Stimulated activated CD4-positive, alpha-beta T cell treated with anti-CD3 and anti-CD28 coated beads, Interleukin-15, amount 100 ng/mL, for 1 hour (primary cell): ENCODE data around the gene CNTN4.

Experiments
- DNase-seq, 2 donors: peaks; one replicate each; pipeline ENCODE4 v3.0.0-alpha.2; 2020; ENCODE audit warnings: low read depth in 1 of 2, low spot score in 1 of 2

Gene CNTN4

GRCh38 chr3:2579206-2579605 is 480.5 kb downstream of the CNTN4 start:
- DNase-seq, result no peak

- DNase-seq, result no peak
Measured at GRCh38 chr3:2583046-2583445, 484.4 kb downstream of the CNTN4 start.

- no peak for DNase-seq
Measured at GRCh38 chr3:2589336-2589969, 490.8 kb downstream of the CNTN4 start.

- DNase-seq, result no peak
Measured at GRCh38 chr3:2595486-2595885, 496.8 kb downstream of the CNTN4 start.

- DNase-seq, result no peak
Measured at GRCh38 chr3:2597615-2598014, 498.9 kb downstream of the CNTN4 start.

- DNase-seq, result no peak
Measured at GRCh38 chr3:2599471-2599870, 500.8 kb downstream of the CNTN4 start.

- DNase-seq, result no peak
Measured at GRCh38 chr3:2603692-2604289, 505.1 kb downstream of the CNTN4 start.

- DNase-seq, result no peak
Measured at GRCh38 chr3:2614578-2614977, 515.9 kb downstream of the CNTN4 start.

- no peak for DNase-seq
Measured at GRCh38 chr3:2615080-2615479, 516.4 kb downstream of the CNTN4 start.

- no peak for DNase-seq
Measured at GRCh38 chr3:2623436-2623835, 524.8 kb downstream of the CNTN4 start.

- no peak for DNase-seq
Measured at GRCh38 chr3:2628117-2628516, 529.5 kb downstream of the CNTN4 start.

- DNase-seq, result no peak
Measured at GRCh38 chr3:2635511-2635910, 536.8 kb downstream of the CNTN4 start.

GRCh38 chr3:2643606-2644005 is 544.9 kb downstream of the CNTN4 start:
- no peak for DNase-seq

- no peak for DNase-seq
Measured at GRCh38 chr3:2645001-2645400, 546.3 kb downstream of the CNTN4 start.

- DNase-seq, result no peak
Measured at GRCh38 chr3:2650746-2651145, 552.1 kb downstream of the CNTN4 start.

GRCh38 chr3:2652386-2652785 is 553.7 kb downstream of the CNTN4 start:
- no peak for DNase-seq

GRCh38 chr3:2653706-2654105 is 555.0 kb downstream of the CNTN4 start:
- no peak for DNase-seq

- no peak for DNase-seq
Measured at GRCh38 chr3:2655229-2655701, 556.6 kb downstream of the CNTN4 start.

GRCh38 chr3:2656806-2657777 is 558.4 kb downstream of the CNTN4 start:
- DNase-seq, result no peak

GRCh38 chr3:2657971-2658370 is 559.3 kb downstream of the CNTN4 start:
- no peak for DNase-seq

- DNase-seq, result no peak
Measured at GRCh38 chr3:2659896-2660295, 561.2 kb downstream of the CNTN4 start.

GRCh38 chr3:2661078-2661477 is 562.4 kb downstream of the CNTN4 start:
- no peak for DNase-seq
